NCI-H1105 (cell line): Measurements from ENCODE around the gene GLB1L.
A peak's percentile ranks its signal among the peaks of the same experiment; 100 is the strongest.
"Not testable (repeated sequence)": the region's sequence is repeated elsewhere in the genome, so short reads cannot be mapped to it uniquely, and the experiment has no call there.

ENCODE experiments used
- DNase-seq: peaks from one replicate; lab custom pipeline; 2025; lab: John Stamatoyannopoulos, UW

GLB1L gene

GRCh38 chr2:219280651-219281050 lies 35.4 kb upstream of the GLB1L start:
- DNase-seq: no peak

DNA sequence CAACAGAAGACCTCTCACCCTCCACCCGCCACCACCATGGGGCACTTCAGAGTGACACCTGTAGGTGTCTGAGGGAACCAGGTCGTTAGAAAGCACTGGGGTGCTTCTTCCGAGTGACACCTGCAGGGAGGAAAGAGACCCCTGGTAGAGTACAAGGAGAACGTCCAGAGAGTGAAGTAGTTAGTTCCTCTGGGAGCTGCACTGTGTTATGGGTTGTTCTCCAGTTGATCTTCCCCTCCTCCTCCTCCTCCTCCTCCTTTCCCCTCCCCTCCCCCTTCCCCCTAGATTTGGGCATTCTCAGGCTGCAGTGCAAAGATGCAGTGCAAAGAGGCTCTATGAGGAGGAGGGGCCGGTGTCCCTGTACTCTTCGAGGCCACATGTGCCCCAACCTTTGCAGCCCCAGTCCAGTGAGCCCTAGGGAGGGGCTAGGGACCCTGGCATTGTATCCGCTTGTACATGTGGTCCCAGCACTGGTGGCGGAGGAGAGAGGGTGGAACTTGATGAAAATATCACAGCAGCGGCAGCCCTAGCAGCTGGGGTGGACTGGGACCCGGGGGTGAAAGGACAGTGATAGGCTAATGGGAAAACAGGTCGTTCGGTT lies 34.8 kb upstream of the GLB1L start:
- no peak for DNase-seq

GRCh38 chr2:219279151-219279915 lies 34.1 kb upstream of the GLB1L start, which contains the start of gene DNAJB2:
Gene DNAJB2, plus strand, starts transcription at chr2:219279366. Its CDS starts 468 bp downstream, at chr2:219279834.
- peak; percentile 91 for DNase-seq

DNA sequence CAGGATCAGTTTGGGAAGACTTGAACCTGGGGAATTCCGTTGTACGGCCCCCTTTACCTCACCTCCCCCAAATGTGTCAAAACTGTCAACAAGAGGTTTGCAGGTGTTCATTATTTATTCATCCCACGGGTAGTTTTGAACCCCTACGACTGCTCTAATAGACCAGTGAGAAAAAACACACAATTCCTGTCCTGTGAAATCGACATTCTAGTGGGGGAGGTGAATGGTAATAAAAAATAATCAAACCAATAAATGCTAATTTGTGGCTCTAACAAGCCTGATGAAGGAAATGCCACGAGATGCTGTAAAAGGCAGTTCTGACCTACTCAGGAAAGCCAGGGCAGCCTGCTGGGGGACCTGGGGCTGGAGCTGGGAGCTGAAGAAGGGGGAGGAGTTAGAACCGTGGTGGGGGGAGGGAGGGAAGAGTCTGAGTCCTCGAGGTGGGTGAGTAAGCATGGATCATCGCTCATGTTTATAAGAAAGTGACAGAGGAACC lies 33.5 kb upstream of the GLB1L start:
- no peak for DNase-seq

DNA sequence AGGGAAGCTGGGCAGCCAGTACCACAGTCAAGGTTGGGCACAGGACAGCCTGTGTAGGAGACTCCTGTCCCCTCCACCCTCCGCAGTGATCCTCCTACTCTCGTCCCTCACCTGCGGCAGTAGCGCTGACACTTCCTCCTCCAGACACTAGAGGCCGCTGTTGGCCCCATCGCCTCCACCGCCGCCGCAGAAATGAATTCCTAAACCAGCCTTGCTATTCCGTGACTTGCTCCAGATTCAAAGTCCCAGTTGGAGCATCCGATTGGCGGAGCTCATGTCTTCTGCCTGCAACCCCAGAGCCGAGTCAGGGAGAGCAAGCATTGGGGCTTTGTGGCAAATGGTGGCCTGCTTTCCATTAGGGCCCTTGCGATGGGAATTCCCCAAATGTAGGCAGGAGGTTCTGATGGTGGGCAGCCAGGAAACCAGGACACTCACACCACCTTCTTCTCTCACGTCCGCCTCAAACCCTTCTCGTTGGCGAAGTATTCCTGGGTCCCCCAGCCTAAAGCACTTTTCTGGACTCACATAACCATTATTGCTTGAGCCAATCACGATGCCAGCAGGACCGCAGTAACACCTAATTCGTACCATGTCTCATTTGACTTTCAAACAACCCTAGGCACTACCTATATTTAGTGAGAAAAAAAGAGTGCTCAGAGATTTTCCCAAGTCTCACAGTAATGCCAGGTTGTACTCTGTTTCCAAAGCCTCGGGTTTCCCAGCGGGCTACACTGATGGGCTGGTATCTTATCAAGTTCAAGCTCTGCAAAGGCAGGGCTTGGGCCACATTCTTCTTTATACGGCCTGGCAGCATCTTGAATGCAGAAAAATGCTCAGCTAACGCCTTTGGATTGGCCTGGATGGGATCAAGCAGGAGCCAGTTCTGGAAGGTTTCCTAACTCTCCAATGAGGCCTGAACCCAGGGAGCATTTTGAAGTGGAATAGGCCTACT lies 32.7 kb upstream of the GLB1L start:
- peak; percentile 57 for DNase-seq

DNA sequence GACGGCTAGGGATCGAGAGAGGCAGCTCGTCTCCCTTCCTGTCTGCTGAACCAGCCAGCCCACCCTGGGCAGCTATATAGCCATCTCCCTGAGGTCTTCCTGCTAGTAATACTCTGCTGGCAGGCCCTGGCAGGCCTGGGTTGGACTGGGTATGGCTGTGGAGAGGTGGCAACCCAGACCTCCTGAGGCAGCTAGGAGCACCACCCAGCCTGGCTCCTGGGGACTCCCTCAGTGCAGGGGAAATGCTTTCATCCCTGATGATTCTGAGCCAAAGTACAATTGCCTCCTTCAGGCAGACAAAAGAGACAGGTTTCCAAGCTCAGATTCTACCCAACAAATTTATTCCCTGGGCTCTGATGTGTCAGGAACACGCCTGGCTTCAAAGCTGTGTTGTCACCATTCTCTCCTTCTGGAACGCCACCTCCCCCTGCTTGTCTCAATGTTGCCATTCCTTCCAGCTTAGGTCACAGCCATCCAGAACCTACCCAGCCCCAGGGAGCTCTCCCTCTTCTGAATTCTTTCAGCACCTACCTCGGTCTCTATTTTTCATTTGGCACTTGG lies 29.2 kb upstream of the GLB1L start:
- no peak for DNase-seq

DNA sequence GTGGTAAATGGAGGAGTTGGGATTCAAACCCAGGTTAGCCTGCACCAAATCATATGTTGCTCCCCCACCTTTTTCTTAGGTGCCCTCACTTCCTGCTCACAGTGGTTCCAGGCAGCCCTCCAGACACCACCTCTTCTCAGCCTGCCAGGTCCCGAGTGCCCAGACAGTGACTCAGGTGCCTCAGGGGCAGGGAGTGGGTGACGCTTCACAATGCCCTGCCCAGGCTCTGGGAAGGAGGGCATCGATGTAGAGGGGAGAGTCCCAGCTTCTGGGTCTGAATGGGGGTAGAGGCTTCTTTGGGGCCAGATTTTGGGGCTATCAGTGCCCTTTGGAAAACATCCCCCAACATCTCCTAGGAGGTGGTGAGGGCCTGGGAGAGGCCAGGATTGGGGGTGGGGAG lies 28.7 kb upstream of the GLB1L start:
- no peak for DNase-seq

DNA sequence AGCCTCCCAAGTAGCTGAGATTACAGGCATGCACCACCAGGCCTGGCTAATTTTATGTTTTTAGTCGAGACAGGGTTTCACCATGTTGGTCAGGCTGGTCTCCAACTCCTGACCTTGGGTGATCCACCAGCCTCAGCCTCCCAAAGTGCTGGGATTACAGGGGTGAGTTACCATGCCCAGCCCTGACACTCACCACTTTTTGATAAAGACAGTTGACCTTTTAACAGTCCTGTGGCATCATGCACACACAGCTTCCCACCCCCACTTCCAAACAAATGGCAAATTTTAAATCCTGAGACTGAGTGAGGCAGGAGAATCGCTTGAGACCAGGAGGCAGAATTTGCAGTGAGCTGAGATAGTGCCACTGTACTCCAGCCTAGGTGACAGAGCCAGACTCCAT lies 27.8 kb upstream of the GLB1L start:
- no peak for DNase-seq

- DNase-seq: no peak
Measured at GRCh38 chr2:219272356-219272755, 27.1 kb upstream of the GLB1L start.

GRCh38 chr2:219271021-219271420 lies 25.8 kb upstream of the GLB1L start:
- no peak for DNase-seq

- DNase-seq: no peak
Measured at GRCh38 chr2:219270055-219270372, 24.8 kb upstream of the GLB1L start.

DNA sequence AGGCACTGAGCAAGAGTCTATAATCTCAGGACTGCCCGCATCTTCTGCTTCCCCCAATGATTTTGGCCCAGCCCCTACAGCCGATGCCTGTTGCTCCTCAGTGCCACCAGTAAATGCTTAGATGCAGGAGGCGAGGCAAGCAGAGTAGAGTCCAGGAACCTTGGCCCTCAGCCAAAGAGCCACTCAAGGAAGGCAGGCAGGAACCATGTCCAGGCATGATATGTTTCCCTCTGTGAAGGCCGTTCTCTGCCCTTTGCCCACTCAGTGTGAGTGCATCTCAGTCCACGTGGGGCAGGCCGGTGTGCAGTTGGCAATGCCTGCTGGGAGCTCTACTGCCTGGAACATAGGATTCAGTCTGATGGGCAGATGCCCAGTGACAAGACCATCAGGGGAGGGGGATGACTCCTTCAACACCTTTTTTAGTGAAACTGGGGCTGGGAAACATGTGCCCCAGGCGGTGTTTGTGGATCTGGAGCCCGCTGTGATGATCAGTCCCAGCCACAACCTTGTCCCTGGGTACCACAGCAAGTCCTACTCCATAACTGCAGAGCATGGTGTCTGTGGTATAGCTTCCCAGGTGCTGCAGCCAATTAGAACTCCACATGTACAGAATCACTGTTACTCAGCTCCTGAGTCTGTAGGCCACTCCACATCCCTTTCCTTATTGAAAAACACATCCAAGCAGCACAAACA lies 24.3 kb upstream of the GLB1L start:
- DNase-seq: peak; percentile 68

GRCh38 chr2:219268294-219268693 lies 23.1 kb upstream of the GLB1L start:
- DNase-seq: no peak

GRCh38 chr2:219266886-219267285 lies 21.6 kb upstream of the GLB1L start:
- no peak for DNase-seq

- no peak for DNase-seq
Measured at GRCh38 chr2:219266232-219266631, 21.0 kb upstream of the GLB1L start.

GRCh38 chr2:219261024-219261855 lies 16.0 kb upstream of the GLB1L start:
- no peak for DNase-seq

GRCh38 chr2:219258942-219259341 lies 13.7 kb upstream of the GLB1L start:
- not testable (repeated sequence) for DNase-seq

GRCh38 chr2:219254590-219255201 lies 9.5 kb upstream of the GLB1L start:
- DNase-seq: no peak

GRCh38 chr2:219253753-219254589 lies 8.7 kb upstream of the GLB1L start, which contains the start of gene TUBA4A:
Gene TUBA4A, minus strand, starts transcription at chr2:219253918. Its CDS starts 60 bp downstream, at chr2:219253858.
- DNase-seq: peak; percentile 55
